Muscle of back (tissue), 10 donors: ENCODE data around the gene ANAPC15. TPM values are rescaled to one million over a fixed set of nuclear protein-coding genes. Genes with fewer than 3 reads are reported as not detected.

Experiments
- polyA plus RNA-seq, 10 donors: library from polyadenylated mRNA; unstranded; fragments of 120-200 nt; gene quantifications; one replicate each; pipeline ENCODE4 v1.2.1, GENCODE V29; 2013; ENCODE audit not compliant: insufficient read length in 10 of 10

The ANAPC15 gene
- polyA plus RNA-seq, 10 donors: 29.9 to 34.1 (median 32.2) TPM

Other genes starting within 250 kb of the ANAPC15 start
- gene DEFB131B, start 234.2 kb downstream of the ANAPC15 start, polyA plus RNA-seq: 1 to 10 TPM in 2 of 10 donors, not detected in 8; 1.3 to 2.2 TPM
- 1 to 10 TPM; 1.9 to 3.9 (median 2.9) TPM for gene XNDC1N, start 184.1 kb downstream of the ANAPC15 start, polyA plus RNA-seq
- 10 to 100 TPM; 24.1 to 33.1 (median 27.5) TPM for gene RNF121, start 183.6 kb downstream of the ANAPC15 start, polyA plus RNA-seq
- gene IL18BP, start 113.8 kb downstream of the ANAPC15 start, polyA plus RNA-seq: 10 to 100 TPM in 2 of 10 donors, 1 to 10 TPM in 8; 4.3 to 11.5 (median 6.9) TPM
- gene NUMA1, start 32.2 kb downstream of the ANAPC15 start, polyA plus RNA-seq: 100 to 1,000 TPM; 135 to 197 (median 155) TPM
- 10 to 100 TPM in 2 of 10 donors, 1 to 10 TPM in 8; 4.7 to 10.4 (median 6.8) TPM for gene LRRC51, start 31.8 kb downstream of the ANAPC15 start, polyA plus RNA-seq
- 10 to 100 TPM; 73.6 to 94.0 (median 82.1) TPM for gene LAMTOR1, start 9.4 kb downstream of the ANAPC15 start, polyA plus RNA-seq
- gene TOMT, start 6.8 kb downstream of the ANAPC15 start, polyA plus RNA-seq: not detected
- gene FOLR3, start 23.0 kb upstream of the ANAPC15 start, polyA plus RNA-seq: not detected
- gene FOLR1, start 79.4 kb upstream of the ANAPC15 start, polyA plus RNA-seq: 1 to 10 TPM; 2.2 to 6.8 (median 3.5) TPM
- gene FOLR2, start 104.1 kb upstream of the ANAPC15 start, polyA plus RNA-seq: 10 to 100 TPM; 18.5 to 34.7 (median 22.5) TPM
- 100 to 1,000 TPM; 109 to 182 (median 141) TPM for gene INPPL1, start 112.1 kb upstream of the ANAPC15 start, polyA plus RNA-seq
- gene PHOX2A, start 131.5 kb upstream of the ANAPC15 start, polyA plus RNA-seq: not detected